CD4-positive, alpha-beta T cell treated with Interleukin-6 at 100 ng/mL for 8 hours (primary cell): Measurements from ENCODE around the gene ZSWIM9.

ENCODE experiments used
- DNase-seq: peaks from one replicate; pipeline ENCODE4 v3.0.0-alpha.2; 2020; ENCODE audit warnings: mixed read lengths, low spot score

Gene ZSWIM9

GRCh38 chr19:48169939-48170803, at the start of gene ZSWIM9, which contains the start of gene LIG1:
Gene ZSWIM9 (plus strand): TSS chr19:48170680. CDS start chr19:48171803, 1,123 bp downstream.
Gene LIG1 (minus strand): TSS chr19:48170344. CDS start chr19:48165566, 4,778 bp downstream.
- DNase-seq, result peak; percentile 87

- no peak for DNase-seq
These were observed 49.4 kb upstream of the ZSWIM9 start for GRCh38 chr19:48121066-48121465.

- DNase-seq, result no peak
These were observed 48.5 kb upstream of the ZSWIM9 start for GRCh38 chr19:48121909-48122371.

- no peak for DNase-seq
These were observed 48.1 kb upstream of the ZSWIM9 start for GRCh38 chr19:48122421-48122820.

GRCh38 chr19:48123907-48124651, 46.4 kb upstream of the ZSWIM9 start:
- no peak for DNase-seq

- no peak for DNase-seq
These were observed 42.9 kb upstream of the ZSWIM9 start for GRCh38 chr19:48127561-48127960.

GRCh38 chr19:48133094-48133493, 37.4 kb upstream of the ZSWIM9 start:
- DNase-seq, result no peak

GRCh38 chr19:48135411-48135810, 35.1 kb upstream of the ZSWIM9 start:
- no peak for DNase-seq

GRCh38 chr19:48136547-48136946, 33.9 kb upstream of the ZSWIM9 start:
- DNase-seq, result no peak

GRCh38 chr19:48137411-48137810, 33.1 kb upstream of the ZSWIM9 start:
- no peak for DNase-seq

- DNase-seq, result no peak
These were observed 31.4 kb upstream of the ZSWIM9 start for GRCh38 chr19:48139053-48139452.

GRCh38 chr19:48147597-48148175, 22.8 kb upstream of the ZSWIM9 start:
- no peak for DNase-seq

- DNase-seq, result no peak
These were observed 21.9 kb upstream of the ZSWIM9 start for GRCh38 chr19:48148576-48148975.

GRCh38 chr19:48149430-48149829, 21.1 kb upstream of the ZSWIM9 start:
- DNase-seq, result no peak

- DNase-seq, result peak; percentile 57
These were observed 17.9 kb upstream of the ZSWIM9 start for GRCh38 chr19:48152551-48152950.

- no peak for DNase-seq
These were observed 16.5 kb upstream of the ZSWIM9 start for GRCh38 chr19:48154003-48154402.

GRCh38 chr19:48158210-48158790, 12.2 kb upstream of the ZSWIM9 start:
- DNase-seq, result no peak

GRCh38 chr19:48168689-48169088, 1.8 kb upstream of the ZSWIM9 start:
- DNase-seq, result no peak

- DNase-seq, result peak; percentile 90
These were observed 922 bp upstream of the ZSWIM9 start for GRCh38 chr19:48169578-48169938.

GRCh38 chr19:48170817-48171347, 402 bp downstream of the ZSWIM9 start:
- no peak for DNase-seq

GRCh38 chr19:48171710-48172109, 1.2 kb downstream of the ZSWIM9 start:
- no peak for DNase-seq

GRCh38 chr19:48174445-48175030, 4.1 kb downstream of the ZSWIM9 start:
- no peak for DNase-seq
